Right atrium auricular region (tissue), 2 donors: Measurements from ENCODE around the gene NEUROD2. TPM values are rescaled to one million over a fixed set of nuclear protein-coding genes. Genes with fewer than 3 reads are reported as not detected.

Experiments used
- DNase-seq: peaks from one replicate; pipeline ENCODE4 v3.0.0-alpha.2; 2019; ENCODE audit warnings: low spot score
- H3K27ac ChIP-seq, 2 donors: fragments of 200-600 bp; sonication (generic); 1 replicate in 1 of 2; 2 replicates in 1 of 2; pipeline ENCODE4 v1.5.1; 2016 to 2019
- H3K27me3 ChIP-seq, 2 donors: fragments of 200-600 bp; sonication (generic); one replicate each; pipeline versions ENCODE4 v1.5.1 to v1.6.0; 2017 to 2019
- H3K36me3 ChIP-seq: fragments of 200-600 bp; sonication (generic); one replicate; pipeline ENCODE4 v1.5.1; 2016
- H3K4me1 ChIP-seq, 2 donors: fragments of 200-600 bp; sonication (generic); one replicate each; pipeline versions ENCODE4 v1.5.1 to v1.6.0; 2017 to 2019
- H3K4me3 ChIP-seq, 2 donors: fragments of 200-600 bp; sonication (generic); 1 replicate in 1 of 2; 2 replicates in 1 of 2; pipeline ENCODE4 v1.5.1; 2017 to 2019; ENCODE audit warnings: mild to moderate bottlenecking in 1 of 2, moderate library complexity in 1 of 2
- H3K9me3 ChIP-seq, 2 donors: fragments of 200-600 bp; sonication (generic); one replicate each; pipeline ENCODE4 v1.5.1; 2019
- CTCF ChIP-seq, 2 donors: fragments of 200-600 bp; sonication (generic); IDR thresholded peaks; one replicate each; pipeline ENCODE4 v1.5.1; 2019; ENCODE audit warnings: antibody characterized with exemption in 2 of 2
- total RNA-seq, 2 donors: library from RNA; depleted of rRNA; stranded (reverse); fragments of >200 nt; gene quantifications; one replicate each; pipeline ENCODE4 v1.1.0, GENCODE V29; 2016

NEUROD2 gene
- total RNA-seq, 2 donors from 2014 or later = not detected

GRCh38 chr17:39581071-39581758 is 26.5 kb downstream of the NEUROD2 start:
- no peaks in the 10 kb centered on the region for H3K27me3 ChIP-seq
- no peak overlapping the region for H3K27ac ChIP-seq
- H3K36me3 ChIP-seq = no peaks in the 10 kb centered on the region
- DNase-seq = no peak
- no peaks in the 10 kb centered on the region for H3K4me1 ChIP-seq
- TF ChIP-seq CTCF (IDR thresholded peaks at IDR 0.05) = no peak
- H3K4me3 ChIP-seq = no peak overlapping the region
- H3K9me3 ChIP-seq = no peaks in the 10 kb centered on the region

GRCh38 chr17:39580082-39580468 is 27.6 kb downstream of the NEUROD2 start:
- Histone ChIP-seq H3K4me3 (no peak overlapping the region), H3K27me3 (no peaks in the 10 kb centered on the region), H3K4me1 (no peaks in the 10 kb centered on the region), H3K9me3 (no peaks in the 10 kb centered on the region), H3K27ac (no peak overlapping the region), H3K36me3 (no peaks in the 10 kb centered on the region)
- no peak for DNase-seq
- TF ChIP-seq CTCF (IDR thresholded peaks at IDR 0.05) = no peak

- Histone ChIP-seq H3K27me3 (no peaks in the 10 kb centered on the region), H3K4me3 (no peak overlapping the region), H3K4me1 (no peaks in the 10 kb centered on the region), H3K27ac (no peak overlapping the region), H3K36me3 (no peaks in the 10 kb centered on the region), H3K9me3 (no peaks in the 10 kb centered on the region)
- no peak for DNase-seq
- TF ChIP-seq CTCF (IDR thresholded peaks at IDR 0.05) = no peak
Measured at GRCh38 chr17:39579318-39580081, 28.2 kb downstream of the NEUROD2 start.

GRCh38 chr17:39578272-39578671 is 29.4 kb downstream of the NEUROD2 start:
- Histone ChIP-seq H3K9me3 (no peaks in the 10 kb centered on the region), H3K4me3 (no peak overlapping the region), H3K36me3 (no peaks in the 10 kb centered on the region), H3K4me1 (peaks cover 0 to 5% of the 10 kb centered on the region in 2 donors), H3K27ac (no peak overlapping the region), H3K27me3 (no peaks in the 10 kb centered on the region)
- no peak for DNase-seq
- TF ChIP-seq CTCF (IDR thresholded peaks at IDR 0.05) = no peak

- TF ChIP-seq CTCF (IDR thresholded peaks at IDR 0.05) = peak; percentile 17 to 49
- no peaks in the 10 kb centered on the region for H3K27me3 ChIP-seq
- peaks cover 0 to 3% of the 10 kb centered on the region in 2 donors for H3K9me3 ChIP-seq
- no peak for DNase-seq
- H3K4me3 ChIP-seq = no peak overlapping the region
- H3K27ac ChIP-seq = no peak overlapping the region
- no peaks in the 10 kb centered on the region for H3K36me3 ChIP-seq
- H3K4me1 ChIP-seq = peaks cover 0 to 13% of the 10 kb centered on the region in 2 donors
Measured at GRCh38 chr17:39576187-39576586, 31.5 kb downstream of the NEUROD2 start.
